Neural crest cell (in vitro differentiated cells): ENCODE data around the gene MYO10. TPM values are rescaled to one million over a fixed set of nuclear protein-coding genes. Genes with fewer than 3 reads are reported as not detected.

Source experiments
- DNase-seq: peaks from one replicate; pipeline ENCODE4 v3.0.0; 2021; ENCODE audit warnings: low read depth, mixed read lengths, low spot score
- H3K27ac Mint-ChIP-seq: one replicate; pipeline ENCODE4 v1.8.0; 2021; ENCODE audit warnings: mild to moderate bottlenecking, mixed read lengths; ENCODE audit not compliant: unreplicated experiment
- H3K27me3 Mint-ChIP-seq: 2 replicates; pipeline ENCODE4 v1.8.0; 2021; ENCODE audit warnings: low read depth, mild to moderate bottlenecking, mixed read lengths
- H3K36me3 Mint-ChIP-seq: 2 replicates; pipeline ENCODE4 v1.8.0; 2021; ENCODE audit warnings: low read depth, mild to moderate bottlenecking, mixed read lengths
- H3K4me1 Mint-ChIP-seq: 2 replicates; pipeline ENCODE4 v1.8.0; 2021; ENCODE audit warnings: mixed read lengths
- H3K4me3 Mint-ChIP-seq: one replicate; pipeline ENCODE4 v1.8.0; 2021; ENCODE audit warnings: mild to moderate bottlenecking, mixed read lengths
- H3K9me3 Mint-ChIP-seq: 2 replicates; pipeline ENCODE4 v1.8.0; 2021; ENCODE audit warnings: mixed read lengths
- total RNA-seq: library from RNA; stranded (reverse); gene quantifications from 2 replicates; pipeline ENCODE4 v1.2.1, GENCODE V29; 2021
- TF ChIP-seq, protein P1 (sequence below): fragments of 200-600 bp; sonication (generic); conservative IDR thresholded peaks from 2 replicates; pipeline ENCODE4 v1.5.0; 2021; ENCODE audit warnings: antibody characterized with exemption, mild to moderate bottlenecking

MYO10 gene
- total RNA-seq, 1 donor from 2014 or later = 94.4 TPM

DNA sequence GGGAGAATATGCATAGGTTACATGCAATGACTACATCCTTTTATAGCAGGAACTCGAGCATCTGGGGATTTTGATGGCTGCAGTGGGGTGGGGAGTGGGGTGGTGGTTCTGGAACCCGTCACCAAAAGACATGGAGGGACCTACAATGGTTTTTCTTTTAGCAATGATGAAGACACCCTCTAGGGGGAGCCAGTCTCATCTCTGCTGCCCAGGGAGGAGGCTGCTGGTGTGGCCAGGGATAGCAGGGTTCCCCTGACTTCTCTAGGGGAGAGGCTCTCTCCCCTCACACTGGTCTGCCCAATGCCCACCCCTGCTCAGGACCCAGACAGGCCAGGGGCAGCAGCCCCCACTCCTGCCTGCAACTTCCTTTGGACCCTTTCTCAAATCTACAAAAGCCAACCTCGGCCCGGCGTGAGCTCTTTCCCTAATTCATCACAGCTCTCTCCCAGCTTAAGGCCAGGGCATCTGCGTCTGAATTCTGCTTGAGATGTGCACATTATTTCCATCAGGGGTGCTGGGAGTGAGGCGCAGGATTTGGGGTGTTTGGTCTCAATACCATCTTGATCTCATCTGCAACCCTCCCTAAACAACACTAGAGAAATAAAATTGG, 245.7 kb downstream of the MYO10 start:
- peak; percentile 70 for DNase-seq
- Mint-ChIP-seq H3K9me3 (no peaks in the 10 kb centered on the region), H3K4me3 (peak overlapping the region; percentile 36), H3K36me3 (peaks cover 35% of the 10 kb centered on the region), H3K27ac (peak overlapping the region; percentile 65), H3K4me1 (peaks cover 8% of the 10 kb centered on the region), H3K27me3 (no peaks in the 10 kb centered on the region)
- TF ChIP-seq, protein P1, sequence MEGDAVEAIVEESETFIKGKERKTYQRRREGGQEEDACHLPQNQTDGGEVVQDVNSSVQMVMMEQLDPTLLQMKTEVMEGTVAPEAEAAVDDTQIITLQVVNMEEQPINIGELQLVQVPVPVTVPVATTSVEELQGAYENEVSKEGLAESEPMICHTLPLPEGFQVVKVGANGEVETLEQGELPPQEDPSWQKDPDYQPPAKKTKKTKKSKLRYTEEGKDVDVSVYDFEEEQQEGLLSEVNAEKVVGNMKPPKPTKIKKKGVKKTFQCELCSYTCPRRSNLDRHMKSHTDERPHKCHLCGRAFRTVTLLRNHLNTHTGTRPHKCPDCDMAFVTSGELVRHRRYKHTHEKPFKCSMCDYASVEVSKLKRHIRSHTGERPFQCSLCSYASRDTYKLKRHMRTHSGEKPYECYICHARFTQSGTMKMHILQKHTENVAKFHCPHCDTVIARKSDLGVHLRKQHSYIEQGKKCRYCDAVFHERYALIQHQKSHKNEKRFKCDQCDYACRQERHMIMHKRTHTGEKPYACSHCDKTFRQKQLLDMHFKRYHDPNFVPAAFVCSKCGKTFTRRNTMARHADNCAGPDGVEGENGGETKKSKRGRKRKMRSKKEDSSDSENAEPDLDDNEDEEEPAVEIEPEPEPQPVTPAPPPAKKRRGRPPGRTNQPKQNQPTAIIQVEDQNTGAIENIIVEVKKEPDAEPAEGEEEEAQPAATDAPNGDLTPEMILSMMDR = peak; percentile 76

DNA sequence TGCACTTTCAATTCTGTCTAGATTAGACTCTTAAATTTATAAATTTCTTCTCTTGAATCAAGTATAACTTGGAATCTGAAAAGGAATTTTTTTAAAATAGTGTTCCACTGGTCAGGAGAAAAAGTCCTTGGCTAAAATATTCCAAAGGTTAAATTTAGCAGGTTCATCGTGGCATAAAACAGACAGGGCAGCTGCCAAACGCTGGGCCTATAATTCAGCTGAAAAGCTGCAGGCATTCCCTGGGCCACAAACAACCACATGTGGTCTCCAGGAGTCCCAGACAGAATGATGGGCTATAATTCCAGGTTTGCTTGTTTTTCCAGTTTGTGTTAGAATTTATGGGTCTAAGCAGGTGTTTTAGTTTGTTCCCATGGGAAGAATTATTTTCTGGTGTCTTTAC, 248.2 kb downstream of the MYO10 start:
- TF ChIP-seq, protein P1 = no peak
- H3K36me3 Mint-ChIP-seq = peaks cover 35% of the 10 kb centered on the region
- peaks cover 8% of the 10 kb centered on the region for H3K4me1 Mint-ChIP-seq
- no peaks in the 10 kb centered on the region for H3K27me3 Mint-ChIP-seq
- no peak overlapping the region for H3K27ac Mint-ChIP-seq
- no peak for DNase-seq
- no peak overlapping the region for H3K4me3 Mint-ChIP-seq
- H3K9me3 Mint-ChIP-seq = no peaks in the 10 kb centered on the region

DNA sequence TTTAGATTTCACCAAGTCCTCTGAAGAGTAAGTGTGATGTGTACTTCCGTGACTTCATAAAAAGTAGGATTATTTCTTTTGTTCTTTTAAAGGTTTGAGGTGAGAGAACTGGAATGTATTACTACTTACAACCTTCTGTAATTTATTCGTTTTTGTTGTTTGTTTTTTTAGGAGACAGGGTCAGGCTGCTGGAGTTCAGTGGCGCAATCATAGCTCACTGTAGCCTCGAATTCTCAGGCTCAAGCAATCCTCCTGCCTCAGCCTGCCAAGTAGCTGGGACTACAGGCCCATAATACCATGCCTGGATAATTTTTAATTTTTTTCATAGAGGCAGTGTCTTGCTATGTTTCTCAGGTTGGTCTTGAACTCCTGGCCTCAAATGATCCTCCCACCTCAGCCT, 251.0 kb downstream of the MYO10 start:
- peaks cover under 1% of the 10 kb centered on the region for H3K4me1 Mint-ChIP-seq
- no peak for DNase-seq
- H3K36me3 Mint-ChIP-seq = peaks cover 49% of the 10 kb centered on the region
- TF ChIP-seq, protein P1 = no peak
- no peak overlapping the region for H3K4me3 Mint-ChIP-seq
- no peak overlapping the region for H3K27ac Mint-ChIP-seq
- no peaks in the 10 kb centered on the region for H3K27me3 Mint-ChIP-seq
- no peaks in the 10 kb centered on the region for H3K9me3 Mint-ChIP-seq

DNA sequence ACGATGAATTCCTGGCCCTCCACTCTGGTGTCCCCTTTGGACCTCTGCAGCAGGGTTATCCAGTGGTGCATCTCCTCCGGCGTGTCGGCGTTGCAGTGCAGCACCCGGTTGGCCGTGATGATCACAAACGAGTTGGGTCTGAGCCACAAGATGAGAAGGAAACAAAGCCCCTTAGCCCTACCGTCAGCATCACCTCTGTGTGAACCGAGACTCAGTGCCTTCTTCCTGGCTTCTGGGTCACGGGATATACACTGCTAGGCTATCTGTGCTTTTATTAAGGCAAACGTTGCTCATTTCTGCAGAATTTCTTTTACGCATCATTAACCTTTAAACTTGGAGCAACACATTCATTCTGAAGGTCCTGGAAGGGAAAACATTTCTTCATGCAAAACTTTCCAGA, 254.2 kb downstream of the MYO10 start:
- H3K4me1 Mint-ChIP-seq = no peaks in the 10 kb centered on the region
- TF ChIP-seq, protein P1 = no peak
- no peak for DNase-seq
- H3K4me3 Mint-ChIP-seq = no peak overlapping the region
- H3K27me3 Mint-ChIP-seq = no peaks in the 10 kb centered on the region
- peak overlapping the region; percentile 50 for H3K27ac Mint-ChIP-seq
- no peaks in the 10 kb centered on the region for H3K9me3 Mint-ChIP-seq
- H3K36me3 Mint-ChIP-seq = peaks cover 45% of the 10 kb centered on the region

- Mint-ChIP-seq H3K27ac (no peak overlapping the region), H3K4me3 (no peak overlapping the region), H3K36me3 (peaks cover 49% of the 10 kb centered on the region), H3K9me3 (no peaks in the 10 kb centered on the region), H3K27me3 (no peaks in the 10 kb centered on the region), H3K4me1 (no peaks in the 10 kb centered on the region)
- no peak for DNase-seq
- TF ChIP-seq, protein P1 = no peak
These were observed 256.2 kb downstream of the MYO10 start for GRCh38 chr5:16679863-16680262.
